K562 (cell line): ENCODE data around the gene FKBP2. TPM values are rescaled to one million over a fixed set of nuclear protein-coding genes. Genes with fewer than 3 reads are reported as not detected.

Experiments
- ATAC-seq: fragments of 200-7000 bp; cut with Tn5 transposase; 3 replicates; pipeline ENCODE4 v1.9.1; 2020; ENCODE audit warnings: moderate library complexity
- BruUV-seq: library from RNA; stranded (reverse); fragments of 400-500 nt; replicated peaks from 2 replicates; lab custom pipeline; 2021; lab: Mats Ljungman, UMichigan
- CTCF ChIA-PET: fragments of 300-600 bp; formaldehyde crosslinking; extraction: SDS; loops from one replicate; lab custom pipeline; 2021; ENCODE audit warnings: low intra/inter-chr PET ratio; lab: Yijun Ruan, JAX
- POLR2A ChIA-PET: fragments of 300-600, 350-650 bp; sonication (Branson Sonifier 250); formaldehyde crosslinking; extraction: SDS; loops from one replicate; lab custom pipeline; 2021; ENCODE audit warnings: antibody characterized with exemption, inconsistent platforms; lab: Yijun Ruan, JAX
- DNase-seq, 4 experiments: peaks; one replicate each; pipeline versions ENCODE4 v3.0.0 to v3.0.0-alpha.2; 2011 to 2018; ENCODE audit warnings: low spot score in 3 of 4, mixed read lengths in 3 of 4; ENCODE audit errors: extremely low read depth in 1 of 4
- FAIRE-seq: peaks from 2 replicates; lab custom pipeline; 2011; peaks lifted over from hg19 to GRCh38; lab: Jason Lieb, UNC
- H2AFZ ChIP-seq: 2 replicates; pipeline ENCODE4 v1.6.0; 2011; ENCODE audit warnings: low read depth, low read length, control low read depth, inconsistent platforms
- H3K27ac ChIP-seq: fragments of 200-600 bp; 3 replicates; pipeline ENCODE4 v1.8.0; 2011; ENCODE audit warnings: low read depth, mild to moderate bottlenecking, control low read depth, inconsistent platforms, low read length, moderate library complexity, mixed read lengths; ENCODE audit errors: extremely low read depth
- H3K27me3 ChIP-seq, 2 experiments: fragments of 300-600 bp in 1 of 2; 2 replicates in 1 of 2; 3 replicates in 1 of 2; pipeline versions ENCODE4 v1.6.0 to v1.8.0; 2011; ENCODE audit warnings: inconsistent platforms in 2 of 2, low read length in 2 of 2, mild to moderate bottlenecking in 1 of 2, mixed read lengths in 1 of 2, moderate library complexity in 1 of 2; ENCODE audit not compliant: control insufficient read depth in 2 of 2, insufficient read depth in 2 of 2
- H3K36me3 ChIP-seq: fragments of 300-600 bp; 3 replicates; pipeline ENCODE4 v1.8.0; 2011; ENCODE audit warnings: mild to moderate bottlenecking, low read length, inconsistent platforms; ENCODE audit not compliant: control insufficient read depth, insufficient read depth
- H3K4me1 ChIP-seq, 2 experiments: fragments of 200-600 bp in 1 of 2; replicated peaks in 1 of 2; 2 replicates in 1 of 2; 3 replicates in 1 of 2; pipeline versions ENCODE4 v1.5.1 to v1.8.0; 2011; ENCODE audit warnings: inconsistent platforms in 2 of 2, low read length in 2 of 2, mild to moderate bottlenecking in 1 of 2, mixed read lengths in 1 of 2, moderate library complexity in 1 of 2; ENCODE audit not compliant: control insufficient read depth in 2 of 2, insufficient read depth in 2 of 2
- H3K4me2 ChIP-seq: 2 replicates; pipeline ENCODE4 v1.6.1; 2011; ENCODE audit warnings: low read length, control low read depth, inconsistent platforms, mixed read lengths; ENCODE audit not compliant: insufficient read depth
- H3K4me3 ChIP-seq: fragments of 200-600 bp; sonication (generic), shearing (Covaris generic); 2 replicates; pipeline ENCODE4 v1.5.1; 2016; ENCODE audit warnings: control low read depth, inconsistent platforms
- H3K79me2 ChIP-seq: fragments of 200-600 bp; 3 replicates; pipeline ENCODE4 v1.8.0; 2011; ENCODE audit warnings: low read length, inconsistent platforms; ENCODE audit not compliant: control insufficient read depth, insufficient read depth
- H3K9ac ChIP-seq, 2 experiments: 2 replicates each; pipeline versions ENCODE4 v1.6.0 to v1.6.1; 2011; ENCODE audit warnings: low read depth in 2 of 2, low read length in 2 of 2, control low read depth in 1 of 2, inconsistent platforms in 1 of 2, mild to moderate bottlenecking in 1 of 2, mixed read lengths in 1 of 2; ENCODE audit not compliant: insufficient read depth in 1 of 2
- H3K9me1 ChIP-seq: one replicate; pipeline ENCODE4 v1.6.0; 2011; ENCODE audit warnings: inconsistent platforms, mild to moderate bottlenecking, low read length, moderate library complexity; ENCODE audit not compliant: control insufficient read depth, insufficient read depth
- H3K9me3 ChIP-seq: replicated peaks from 2 replicates; pipeline ENCODE4 v1.5.1; 2011; ENCODE audit warnings: low read depth, low read length, inconsistent platforms; ENCODE audit not compliant: control insufficient read depth, insufficient read depth
- H4K20me1 ChIP-seq: replicated peaks from 2 replicates; pipeline ENCODE4 v1.6.1; 2011; ENCODE audit warnings: low read length, inconsistent platforms, mixed read lengths; ENCODE audit not compliant: control insufficient read depth, insufficient read depth
- HNRNPL ChIP-seq: fragments of 200-400 bp; formaldehyde crosslinking; IDR thresholded peaks from 2 replicates; pipeline ENCODE4 v1.6.1; 2017; ENCODE audit warnings: low read depth, mild to moderate bottlenecking, low read length
- KLF13 ChIP-seq: fragments of 450-650 bp; IDR thresholded peaks from 2 replicates; pipeline ENCODE4 v1.6.1; 2016; ENCODE audit warnings: missing genetic modification characterization, low read depth, mild to moderate bottlenecking, missing compliant biosample characterization, moderate library complexity, borderline replicate concordance
- POLR2G ChIP-seq: fragments of 200-400 bp; formaldehyde crosslinking; IDR thresholded peaks from 2 replicates; pipeline ENCODE4 v1.6.1; 2017; ENCODE audit warnings: low read depth, mild to moderate bottlenecking, antibody characterized with exemption, low read length, moderate library complexity
- ZBTB2 ChIP-seq: fragments of 450-650 bp; IDR thresholded peaks from 2 replicates; pipeline ENCODE4 v1.6.1; 2016; ENCODE audit warnings: antibody characterized with exemption
- ZNF639 ChIP-seq, 2 experiments: fragments of 200-800 bp in 1 of 2; sonication (Bioruptor generic) in 1 of 2; sonication (generic) in 1 of 2; formaldehyde crosslinking in 1 of 2; IDR thresholded peaks in 1 of 2; conservative IDR thresholded peaks in 1 of 2; 2 replicates each; pipeline versions ENCODE4 v1.5.0 to v1.6.1; 2016 to 2020; ENCODE audit warnings: missing compliant biosample characterization in 1 of 2, missing genetic modification characterization in 1 of 2, missing genetic modification reagents in 1 of 2
- WGBS: fragments of 100-300 bp; shearing (Covaris generic); methylation state at CpG from one replicate; pipeline ENCODE4 v1.1.6; 2016; ENCODE audit warnings: low coverage, mixed read lengths; ENCODE audit not compliant: insufficient coverage; ENCODE audit errors: missing lambda C conversion rate; 5-methylcytosine and 5-hydroxymethylcytosine counted together
- in situ Hi-C: fragments of 300-500 bp; cut with MboI; formaldehyde crosslinking; loops from 4 replicates; pipeline ENCODE4 v1.15.0; 2018; ENCODE audit warnings: inconsistent platforms, mixed read lengths
- intact Hi-C: fragments of 100-400 bp; cut with micrococcal nuclease; formaldehyde crosslinking; loops from 2 replicates; pipeline ENCODE4 v1.14.2; 2022
- polyA plus RNA-seq, 8 experiments: library from polyadenylated mRNA; depleted of rRNA in 4 of 8; stranded (reverse) in 5 of 8; unstranded in 3 of 8; fragments of >200 nt; fragmentation: Nextera tagmentation in 2 of 8; fragmentation: Illumina TruSeq in 1 of 8; extraction: Ambion mirVana in 2 of 8; extraction: Trizol in 1 of 8; gene quantifications; 2 replicates each; pipeline versions ENCODE4 v1.2.1 to v1.2.3, GENCODE V29; 2011 to 2014; ENCODE audit warnings: inconsistent platforms in 1 of 8, missing spikeins in 1 of 8
- total RNA-seq, 7 experiments: library from RNA; depleted of rRNA in 6 of 7; stranded (reverse); fragments of >200 nt in 6 of 7; fragmentation: Illumina TruSeq in 2 of 7; extraction: Trizol in 2 of 7; gene quantifications; 2 replicates each; pipeline versions ENCODE4 v1.2.1 to v1.2.3, GENCODE V29; 2011 to 2021; ENCODE audit warnings: low replicate concordance in 1 of 7

The FKBP2 gene
- total and polyA plus RNA-seq, 9 of the 15 experiments (the other 6 are each of a cell fraction or from before 2014, with no cell fraction given): 3.5 to 151 (median 58.1) TPM

- no peak for TF ChIP-seq KLF13 (tag)
Measured at GRCh38 chr11:64286801-64287159, 45.9 kb downstream of the FKBP2 start (continued).

GRCh38 chr11:64287676-64288352 is 46.9 kb downstream of the FKBP2 start:
- Histone ChIP-seq H3K9me1 (no peaks in the 10 kb centered on the region), H3K9ac (peak overlapping the region in 1 of 2 experiments; percentile 75; a peak in 1 of 4 replicates), H3K79me2 (peaks cover 12% of the 10 kb centered on the region; the same call in 1 of the 3 replicates), H3K27ac (no peak overlapping the region), H4K20me1 (no peaks in the 10 kb centered on the region), H3K4me2 (no peak overlapping the region), H3K4me1 (peaks cover 7 to 64% of the 10 kb centered on the region in 2 experiments; a peak in 4 of 5 replicates), H3K27me3 (peaks cover 5 to 17% of the 10 kb centered on the region in 2 experiments; a peak in 4 of 5 replicates), H3K4me3 (no peak overlapping the region), H3K9me3 (no peaks in the 10 kb centered on the region), H3K36me3 (no peaks in the 10 kb centered on the region), H2AFZ (no peak overlapping the region)
- intact Hi-C loops: no loop called here
- DNase-seq: no peak
- 81% methylated on average over 28 of the region's 33 CpGs for WGBS
- ATAC-seq: no peak
- no peak for TF ChIP-seq ZBTB2
- peak; percentile 58; the same call in 1 of the 2 replicates for TF ChIP-seq POLR2G
- TF ChIP-seq HNRNPL: peak; percentile 60; the same call in 1 of the 2 replicates
- no peak for TF ChIP-seq ZNF639 (CRISPR knock-in tag; conservative IDR thresholded peaks at IDR 0.05 in 1 of 2, IDR thresholded peaks at IDR 0.05 in 1 of 2)
- ChIA-PET CTCF (no interaction called here), POLR2A (interaction anchor here (0.9 to 1.4 kb wide), 4 partner anchors 14 to 82 kb away, joined by 3 to 8 read pairs (median 4); partner anchors contain the start of gene FERMT3)
- in situ Hi-C loops: no loop called here
- FAIRE-seq: no peak
- no TSS peak for BruUV-seq
